ENCODE results near the gene RNF222. TPM values are rescaled to one million over a fixed set of nuclear protein-coding genes. Genes with fewer than 3 reads are reported as not detected.
"Not testable (repeated sequence)": the region's sequence is repeated elsewhere in the genome, so short reads cannot be mapped to it uniquely, and the experiment has no call there.

RNF222 gene
- total and polyA plus RNA-seq, 4 donors, result 0.11 TPM; not detected in 3

DNA sequence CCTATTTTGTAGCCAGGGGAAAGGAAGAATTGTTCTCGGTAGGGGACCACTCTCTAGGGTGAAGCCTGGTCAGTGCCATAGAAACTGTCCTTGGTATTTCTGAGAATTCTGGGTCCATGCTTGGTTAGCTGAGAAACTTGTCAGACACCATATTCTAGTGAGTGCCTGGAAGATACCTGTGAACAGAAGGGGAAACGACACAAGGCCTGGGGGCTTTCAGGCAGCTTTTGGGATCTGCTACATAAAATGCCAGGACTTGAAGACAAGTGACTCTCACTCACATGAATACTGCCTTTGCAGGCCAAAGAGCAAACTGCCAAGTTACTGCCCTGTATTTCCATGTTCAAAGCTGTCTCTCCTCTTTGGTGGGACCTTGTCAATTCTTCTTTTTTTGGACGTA is 39.7 kb downstream of the RNF222 start:
- peaks cover 2% of the 10 kb centered on the region for H3K4me1 ChIP-seq (ENCODE audit: control insufficient read depth, insufficient read depth, low read length)
- H3K36me3 ChIP-seq (ENCODE audit: control insufficient read depth, insufficient read depth, low read length), result peaks cover 4% of the 10 kb centered on the region
- H3K4me3 ChIP-seq (ENCODE audit: low read depth, low read length), result no peak overlapping the region
- DNase-seq (ENCODE audit: low read depth in 4 of 6, low spot score in 6 of 6), result no peak
- 90% methylated on average over 1 of the region's 3 CpGs for WGBS (ENCODE audit: insufficient coverage)
- no peaks in the 10 kb centered on the region for H3K27me3 ChIP-seq (ENCODE audit: control insufficient read depth, insufficient read depth, low read length)
- no peak overlapping the region for H3K27ac ChIP-seq (ENCODE audit: low read depth, low read length)
- no peaks in the 10 kb centered on the region for H3K9me3 ChIP-seq (ENCODE audit: control insufficient read depth, insufficient read depth, low read length)

DNA sequence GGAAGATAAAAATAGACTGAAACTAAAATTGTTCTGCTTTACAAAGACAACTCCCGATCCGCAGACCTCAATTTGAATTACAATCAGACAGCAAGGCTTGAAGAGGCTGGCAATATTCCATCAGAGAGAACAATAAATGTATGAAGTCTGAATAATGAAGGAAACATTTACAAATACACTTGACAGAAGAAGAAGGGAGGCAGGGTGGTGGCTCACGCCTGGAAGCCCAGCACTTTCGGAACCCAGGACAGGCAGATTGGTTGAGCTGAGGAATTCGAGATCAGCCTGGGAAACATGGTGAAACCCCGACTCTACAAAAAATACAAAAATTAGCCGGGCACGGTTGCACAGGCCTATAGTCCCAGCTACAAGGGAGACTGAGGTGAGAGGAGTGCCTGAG is 43.4 kb downstream of the RNF222 start:
- no peak overlapping the region for H3K4me3 ChIP-seq (ENCODE audit: low read depth, low read length)
- WGBS (ENCODE audit: insufficient coverage), result 70% methylated on average over 3 of the region's 8 CpGs
- no peaks in the 10 kb centered on the region for H3K27me3 ChIP-seq (ENCODE audit: control insufficient read depth, insufficient read depth, low read length)
- H3K27ac ChIP-seq (ENCODE audit: low read depth, low read length), result no peak overlapping the region
- peak in 1 of 6 donors; percentile 37 for DNase-seq (ENCODE audit: low read depth in 4 of 6, low spot score in 6 of 6)
- H3K9me3 ChIP-seq (ENCODE audit: control insufficient read depth, insufficient read depth, low read length), result no peaks in the 10 kb centered on the region
- no peaks in the 10 kb centered on the region for H3K36me3 ChIP-seq (ENCODE audit: control insufficient read depth, insufficient read depth, low read length)
- no peaks in the 10 kb centered on the region for H3K4me1 ChIP-seq (ENCODE audit: control insufficient read depth, insufficient read depth, low read length)

DNA sequence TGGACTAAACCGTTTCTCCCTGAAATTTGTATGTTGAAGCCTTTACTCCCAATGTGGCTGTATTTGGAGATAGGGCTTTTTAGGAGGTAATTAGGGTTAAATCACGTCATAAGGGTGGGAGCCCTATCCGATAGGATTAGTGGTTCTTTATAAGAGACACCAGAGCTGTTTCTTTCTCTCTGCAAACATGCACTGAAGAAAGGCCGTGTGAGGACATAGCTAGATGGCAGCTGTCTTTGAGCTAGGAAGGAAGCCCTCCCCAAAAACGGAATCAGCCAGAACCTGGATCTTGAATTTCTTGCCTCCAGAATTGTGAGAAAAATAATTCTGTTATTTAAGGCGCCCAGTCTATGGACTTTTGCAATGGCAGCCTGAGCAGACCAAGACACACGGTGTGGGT is 43.9 kb downstream of the RNF222 start:
- Histone ChIP-seq H3K36me3 (ENCODE audit: control insufficient read depth, insufficient read depth, low read length) (no peaks in the 10 kb centered on the region), H3K27me3 (ENCODE audit: control insufficient read depth, insufficient read depth, low read length) (no peaks in the 10 kb centered on the region), H3K4me3 (ENCODE audit: low read depth, low read length) (no peak overlapping the region), H3K9me3 (ENCODE audit: control insufficient read depth, insufficient read depth, low read length) (no peaks in the 10 kb centered on the region), H3K4me1 (ENCODE audit: control insufficient read depth, insufficient read depth, low read length) (no peaks in the 10 kb centered on the region), H3K27ac (ENCODE audit: low read depth, low read length) (no peak overlapping the region)
- DNase-seq (ENCODE audit: low read depth in 4 of 6, low spot score in 6 of 6), result no peak
- WGBS (ENCODE audit: insufficient coverage), result 90% methylated on average over 5 of the region's 7 CpGs

DNA sequence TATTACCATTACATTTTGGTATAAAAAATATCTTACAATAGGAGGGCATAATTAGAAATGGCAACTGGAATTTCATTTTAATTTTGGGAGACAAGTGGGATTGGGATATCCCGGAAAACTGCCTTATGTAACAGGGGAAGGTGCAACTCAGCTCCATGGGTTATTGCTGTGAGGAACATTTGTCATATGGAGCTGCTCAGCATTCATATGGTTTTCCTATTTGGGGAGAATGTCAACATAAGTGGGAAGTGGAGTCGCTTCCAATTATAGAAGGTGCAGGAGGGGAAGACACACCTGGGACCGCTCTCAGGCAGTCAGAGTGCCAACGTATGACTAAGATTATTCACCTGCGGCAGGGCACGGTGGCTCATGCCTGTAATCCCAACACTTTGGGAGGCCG is 47.3 kb downstream of the RNF222 start:
- Histone ChIP-seq H3K27ac (ENCODE audit: low read depth, low read length) (no peak overlapping the region), H3K9me3 (ENCODE audit: control insufficient read depth, insufficient read depth, low read length) (no peaks in the 10 kb centered on the region), H3K36me3 (ENCODE audit: control insufficient read depth, insufficient read depth, low read length) (no peaks in the 10 kb centered on the region), H3K27me3 (ENCODE audit: control insufficient read depth, insufficient read depth, low read length) (peaks cover 20% of the 10 kb centered on the region), H3K4me3 (ENCODE audit: low read depth, low read length) (no peak overlapping the region), H3K4me1 (ENCODE audit: control insufficient read depth, insufficient read depth, low read length) (no peaks in the 10 kb centered on the region)
- DNase-seq (ENCODE audit: low read depth in 4 of 6, low spot score in 6 of 6), result no peak
- WGBS (ENCODE audit: insufficient coverage), result 76% methylated on average over 7 of the region's 7 CpGs

DNA sequence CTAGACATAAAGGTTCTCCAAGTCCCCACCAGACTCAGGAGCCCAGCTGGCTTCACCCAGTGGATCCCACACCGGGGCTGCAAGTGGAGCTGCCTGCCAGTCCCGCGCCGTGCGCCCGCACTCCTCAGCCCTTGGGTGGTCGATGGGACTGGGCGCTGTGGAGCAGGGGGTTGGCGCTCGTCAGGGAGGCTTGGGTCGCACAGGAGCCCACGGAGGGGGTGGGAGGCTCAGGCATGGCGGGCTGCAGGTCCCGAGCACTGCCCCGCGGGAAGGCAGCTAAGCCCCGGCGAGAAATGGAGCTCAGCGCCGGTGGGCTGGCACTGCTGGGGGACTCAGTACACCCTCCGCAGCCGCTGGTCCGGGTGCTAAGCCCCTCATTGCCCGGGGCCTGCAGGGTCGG is 50.6 kb downstream of the RNF222 start:
- 51% methylated on average over 15 of the region's 25 CpGs for WGBS (ENCODE audit: insufficient coverage)
- not testable (repeated sequence) for H3K27ac ChIP-seq (ENCODE audit: low read depth, low read length); H3K4me1 ChIP-seq (ENCODE audit: control insufficient read depth, insufficient read depth, low read length); H3K4me3 ChIP-seq (ENCODE audit: low read depth, low read length); DNase-seq (ENCODE audit: low read depth in 4 of 6, low spot score in 6 of 6); H3K9me3 ChIP-seq (ENCODE audit: control insufficient read depth, insufficient read depth, low read length); H3K36me3 ChIP-seq (ENCODE audit: control insufficient read depth, insufficient read depth, low read length)
- peaks cover 20% of the 10 kb centered on the region for H3K27me3 ChIP-seq (ENCODE audit: control insufficient read depth, insufficient read depth, low read length)

DNA sequence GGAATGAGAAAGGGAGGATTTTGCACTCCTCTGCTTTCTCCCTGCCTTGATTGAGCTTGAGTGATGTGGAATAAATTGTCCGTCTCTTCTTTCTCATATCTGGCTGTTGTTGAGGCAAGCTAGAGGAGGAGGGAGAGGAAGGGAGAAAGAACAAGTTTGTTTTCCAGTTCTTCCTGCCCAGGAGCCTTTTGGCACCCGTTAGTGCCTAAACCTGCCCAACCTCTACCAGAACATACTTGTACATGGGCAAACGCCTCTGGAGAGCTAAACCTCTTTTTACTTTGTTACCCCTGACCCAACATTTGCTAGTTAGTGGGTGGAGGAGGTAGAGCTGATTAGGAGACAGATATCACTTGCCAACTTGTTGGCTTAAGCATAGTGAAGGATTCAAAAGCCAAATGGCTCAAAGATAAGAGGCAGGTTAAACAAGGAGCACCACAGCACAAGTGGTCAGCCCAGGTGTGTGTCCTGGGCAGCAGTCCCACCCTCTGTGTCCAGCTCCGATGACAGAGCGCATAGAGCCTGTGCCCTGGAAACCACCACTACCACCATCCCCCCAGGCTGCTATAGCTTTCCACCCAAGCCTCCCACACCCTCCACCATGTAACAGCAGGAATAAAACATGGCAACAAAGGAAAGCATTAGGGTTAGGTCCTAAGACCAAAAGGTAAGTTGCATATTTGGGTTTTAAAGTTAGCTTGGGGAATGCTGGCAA is 51.5 kb downstream of the RNF222 start:
- 100% methylated on average over 2 of the region's 5 CpGs for WGBS (ENCODE audit: insufficient coverage)
- no peaks in the 10 kb centered on the region for H3K9me3 ChIP-seq (ENCODE audit: control insufficient read depth, insufficient read depth, low read length)
- H3K27me3 ChIP-seq (ENCODE audit: control insufficient read depth, insufficient read depth, low read length), result peaks cover 20% of the 10 kb centered on the region
- no peak overlapping the region for H3K27ac ChIP-seq (ENCODE audit: low read depth, low read length)
- no peaks in the 10 kb centered on the region for H3K4me1 ChIP-seq (ENCODE audit: control insufficient read depth, insufficient read depth, low read length)
- H3K4me3 ChIP-seq (ENCODE audit: low read depth, low read length), result no peak overlapping the region
- DNase-seq (ENCODE audit: low read depth in 4 of 6, low spot score in 6 of 6), result no peak
- no peaks in the 10 kb centered on the region for H3K36me3 ChIP-seq (ENCODE audit: control insufficient read depth, insufficient read depth, low read length)

DNA sequence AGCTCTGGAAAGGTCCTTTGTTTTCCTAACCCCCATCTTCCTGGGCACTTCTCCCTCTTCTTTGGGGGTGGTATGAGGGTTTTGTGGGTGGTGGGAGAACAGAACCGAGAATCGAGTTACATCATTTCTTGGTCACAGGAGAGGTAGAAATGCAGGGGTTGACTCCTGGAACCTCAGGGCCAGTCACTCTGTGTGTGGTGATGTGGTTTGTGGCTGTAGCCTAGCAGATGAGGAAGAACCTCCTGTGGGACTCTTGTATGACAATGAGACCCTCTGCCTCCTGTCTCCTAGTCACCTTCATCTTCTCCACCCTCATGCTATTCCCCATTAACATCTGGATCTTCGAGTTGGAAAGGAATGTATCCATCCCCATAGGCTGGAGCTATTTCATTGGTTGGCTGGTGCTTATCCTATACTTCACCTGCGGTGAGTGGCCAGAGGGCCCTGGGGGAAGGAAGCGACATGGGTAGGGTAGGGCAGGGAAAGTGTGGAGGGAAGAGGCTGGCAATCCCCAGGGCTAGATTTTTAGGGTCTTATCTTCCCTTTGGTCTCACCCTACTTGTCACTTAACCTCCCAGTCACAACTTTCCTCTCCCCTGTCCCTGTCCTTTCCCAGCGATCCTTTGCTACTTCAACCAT is 52.5 kb downstream of the RNF222 start:
- H3K36me3 ChIP-seq (ENCODE audit: control insufficient read depth, insufficient read depth, low read length), result no peaks in the 10 kb centered on the region
- WGBS (ENCODE audit: insufficient coverage), result 83% methylated on average over 3 of the region's 6 CpGs

DNA sequence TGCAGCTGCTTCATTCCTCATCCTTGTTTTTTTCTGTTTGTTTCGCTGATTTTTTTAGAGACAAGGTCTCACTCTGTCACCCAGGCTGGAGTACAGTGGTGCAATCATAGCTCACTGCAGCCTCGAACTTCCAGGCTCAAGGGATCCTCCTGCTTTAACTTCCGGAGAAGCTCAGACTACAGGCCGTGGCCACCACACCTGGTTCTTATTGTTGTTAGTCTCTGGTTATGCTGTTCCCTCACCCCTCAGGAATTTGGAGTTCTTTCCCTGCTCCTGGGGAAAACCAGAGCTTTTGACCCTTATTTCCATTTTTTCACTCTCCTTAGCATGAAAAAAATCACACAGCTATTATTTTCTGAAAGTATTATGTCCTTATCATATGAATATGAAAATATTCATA is 56.2 kb downstream of the RNF222 start:
- H3K27ac ChIP-seq (ENCODE audit: low read depth, low read length), result no peak overlapping the region

More for the DNA sequence above, 52.5 kb downstream of the RNF222 start:
- Histone ChIP-seq H3K27ac (ENCODE audit: low read depth, low read length) (no peak overlapping the region), H3K4me3 (ENCODE audit: low read depth, low read length) (no peak overlapping the region), H3K27me3 (ENCODE audit: control insufficient read depth, insufficient read depth, low read length) (peaks cover 20% of the 10 kb centered on the region), H3K4me1 (ENCODE audit: control insufficient read depth, insufficient read depth, low read length) (no peaks in the 10 kb centered on the region), H3K9me3 (ENCODE audit: control insufficient read depth, insufficient read depth, low read length) (no peaks in the 10 kb centered on the region)
- DNase-seq (ENCODE audit: low read depth in 4 of 6, low spot score in 6 of 6), result no peak

More for the DNA sequence above, 56.2 kb downstream of the RNF222 start:
- H3K4me3 ChIP-seq (ENCODE audit: low read depth, low read length), result no peak overlapping the region
- no peaks in the 10 kb centered on the region for H3K36me3 ChIP-seq (ENCODE audit: control insufficient read depth, insufficient read depth, low read length)
- H3K27me3 ChIP-seq (ENCODE audit: control insufficient read depth, insufficient read depth, low read length), result peaks cover 10% of the 10 kb centered on the region
- no peaks in the 10 kb centered on the region for H3K9me3 ChIP-seq (ENCODE audit: control insufficient read depth, insufficient read depth, low read length)
- no peak for DNase-seq (ENCODE audit: low read depth in 4 of 6, low spot score in 6 of 6)
- no peaks in the 10 kb centered on the region for H3K4me1 ChIP-seq (ENCODE audit: control insufficient read depth, insufficient read depth, low read length)
- 54% methylated on average over 2 of the region's 4 CpGs for WGBS (ENCODE audit: insufficient coverage)
